GM23248 (cell line): ENCODE data around the gene BRINP1. TPM values are rescaled to one million over a fixed set of nuclear protein-coding genes. Genes with fewer than 3 reads are reported as not detected.

Experiments
- DNase-seq: peaks from one replicate; pipeline ENCODE4 v3.0.0-alpha.2; 2015
- H2AFZ ChIP-seq: fragments of 200-600 bp; sonication (generic); 2 replicates; pipeline ENCODE4 v1.6.1; 2016; ENCODE audit warnings: antibody characterized with exemption
- H3F3A ChIP-seq: fragments of 200-600 bp; sonication (generic); 2 replicates; pipeline ENCODE4 v1.6.1; 2016; ENCODE audit warnings: mild to moderate bottlenecking, antibody characterized with exemption, mixed run types; ENCODE audit not compliant: insufficient read depth
- H3K27ac ChIP-seq: fragments of 200-600 bp; sonication (generic); 2 replicates; pipeline ENCODE4 v1.5.1; 2016; ENCODE audit warnings: mild to moderate bottlenecking
- H3K27me3 ChIP-seq: fragments of 200-600 bp; sonication (generic); replicated peaks from 2 replicates; pipeline ENCODE4 v1.6.1; 2016; ENCODE audit warnings: mild to moderate bottlenecking; ENCODE audit not compliant: insufficient read depth
- H3K36me3 ChIP-seq: fragments of 200-600 bp; sonication (generic); 2 replicates; pipeline ENCODE4 v1.6.1; 2016; ENCODE audit warnings: low read depth, mild to moderate bottlenecking
- H3K4me1 ChIP-seq: fragments of 200-600 bp; sonication (generic); 2 replicates; pipeline ENCODE4 v1.6.1; 2016; ENCODE audit warnings: mild to moderate bottlenecking; ENCODE audit not compliant: insufficient read depth
- H3K4me2 ChIP-seq: fragments of 200-600 bp; sonication (generic); one replicate; pipeline ENCODE4 v1.6.1; 2016; ENCODE audit warnings: mild to moderate bottlenecking; ENCODE audit not compliant: unreplicated experiment
- H3K4me3 ChIP-seq: fragments of 200-600 bp; sonication (generic); 2 replicates; pipeline ENCODE4 v1.5.1; 2016; ENCODE audit warnings: mild to moderate bottlenecking
- H3K79me2 ChIP-seq: fragments of 200-600 bp; sonication (generic); 2 replicates; pipeline ENCODE4 v1.6.1; 2016; ENCODE audit warnings: mild to moderate bottlenecking; ENCODE audit not compliant: insufficient read depth
- H3K9ac ChIP-seq: fragments of 200-600 bp; sonication (generic); 2 replicates; pipeline ENCODE4 v1.6.1; 2016; ENCODE audit warnings: mild to moderate bottlenecking
- H3K9me2 ChIP-seq: fragments of 200-600 bp; sonication (generic); 2 replicates; pipeline ENCODE4 v1.6.1; 2016; ENCODE audit warnings: mixed run types, mild to moderate bottlenecking, moderate library complexity; ENCODE audit not compliant: insufficient read depth
- H3K9me3 ChIP-seq: fragments of 200-600 bp; sonication (generic); one replicate; pipeline ENCODE4 v1.6.1; 2017; ENCODE audit warnings: low read depth
- H4K20me1 ChIP-seq: fragments of 200-600 bp; sonication (generic); 2 replicates; pipeline ENCODE4 v1.6.0; 2016; ENCODE audit not compliant: insufficient read depth
- EZH2 ChIP-seq: fragments of 200-600 bp; sonication (generic); IDR thresholded peaks from 2 replicates; pipeline ENCODE4 v1.6.1; 2018; ENCODE audit warnings: antibody characterized with exemption, mild to moderate bottlenecking; ENCODE audit not compliant: insufficient read depth, poor library complexity, severe bottlenecking
- EZH2phosphoT487 ChIP-seq: fragments of 200-600 bp; sonication (generic); IDR thresholded peaks from 2 replicates; pipeline ENCODE4 v1.6.1; 2018; ENCODE audit warnings: antibody characterized with exemption, moderate library complexity, mild to moderate bottlenecking, low read depth; ENCODE audit not compliant: insufficient read depth
- WGBS, 2 experiments: methylation state at CpG; one replicate each; pipeline ENCODE4 v1.1.6; 2015 to 2017; ENCODE audit warnings: low lambda C conversion rate in 2 of 2, low coverage in 1 of 2; ENCODE audit errors: missing lambda C conversion rate in 2 of 2; 5-methylcytosine and 5-hydroxymethylcytosine counted together
- in situ Hi-C: fragments of 300-500 bp; cut with MboI; formaldehyde crosslinking; loops from 2 replicates; pipeline ENCODE4 v1.15.0; 2020
- polyA plus RNA-seq: library from polyadenylated mRNA; unstranded; fragments of >200 nt; fragmentation: Nextera tagmentation; extraction: Ambion mirVana; gene quantifications from 2 replicates; pipeline ENCODE4 v1.2.1, GENCODE V29; 2016
- total RNA-seq: library from RNA; depleted of rRNA; stranded (reverse); fragments of >200 nt; shearing (Covaris generic); gene quantifications from 2 replicates; pipeline ENCODE4 v1.2.3, GENCODE V29; 2014

The BRINP1 gene
- total and polyA plus RNA-seq, 2 experiments from 2014 or later = 6.0 to 9.0 TPM

DNA sequence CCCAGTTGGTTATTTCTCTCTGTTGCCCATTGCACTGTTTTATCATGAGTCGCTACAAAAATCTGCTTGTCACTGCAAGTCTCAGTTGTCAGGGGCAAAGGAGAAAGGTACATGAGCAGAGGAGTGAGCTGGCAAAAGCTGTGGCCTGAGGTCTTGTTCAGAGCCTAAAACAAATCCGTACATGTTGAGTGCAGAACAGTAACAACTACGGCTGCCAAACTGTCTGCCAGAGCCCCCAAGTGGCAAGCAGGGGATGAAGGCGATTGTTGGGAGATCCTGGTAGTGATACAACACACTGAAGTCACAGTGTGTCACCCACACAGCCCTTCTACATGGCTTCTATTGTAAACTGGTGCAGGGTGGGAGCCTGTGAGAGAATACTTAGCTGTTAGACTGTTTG lies 50.9 kb downstream of the BRINP1 start:
- Histone ChIP-seq H3K79me2 (no peaks in the 10 kb centered on the region), H3K9me3 (no peaks in the 10 kb centered on the region), H3K9me2 (no peaks in the 10 kb centered on the region), H4K20me1 (no peaks in the 10 kb centered on the region), H3K4me2 (no peak overlapping the region), H3K36me3 (no peaks in the 10 kb centered on the region), H3K9ac (no peak overlapping the region), H3K27me3 (no peaks in the 10 kb centered on the region), H3K27ac (no peak overlapping the region), H3K4me1 (peaks cover 9% of the 10 kb centered on the region; the same call in 1 of the 2 replicates), H2AFZ (no peak overlapping the region), H3F3A (no peaks in the 10 kb centered on the region), H3K4me3 (no peak overlapping the region)
- no peak for DNase-seq
- in situ Hi-C loops = no loop called here
- WGBS, 2 experiments = 14 to 17% methylated on average over 4 of the region's 4 CpGs
- no peak for TF ChIP-seq EZH2
- no peak for TF ChIP-seq EZH2phosphoT487

DNA sequence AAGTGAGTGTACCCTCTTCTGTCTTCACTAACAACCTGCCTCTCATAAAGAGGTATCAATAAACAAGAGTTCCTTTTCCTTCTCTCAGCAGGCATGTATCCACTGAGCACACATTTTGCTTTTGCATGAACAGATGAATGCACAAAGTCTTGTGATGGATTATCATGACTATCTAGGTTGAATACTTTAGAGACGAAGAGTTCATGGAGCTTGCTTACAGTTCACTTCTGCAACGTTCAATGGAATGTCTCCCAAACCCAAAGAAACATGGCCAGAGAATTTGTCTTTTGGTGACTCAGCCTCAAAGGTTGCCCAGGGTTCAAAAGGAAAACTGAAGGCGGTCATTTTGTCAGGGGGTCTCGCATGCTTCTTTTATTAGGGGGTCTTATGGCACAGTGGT lies 55.4 kb downstream of the BRINP1 start:
- no peaks in the 10 kb centered on the region for H4K20me1 ChIP-seq
- TF ChIP-seq EZH2 (no peak), EZH2phosphoT487 (no peak)
- H3K4me1 ChIP-seq = no peaks in the 10 kb centered on the region
- 0 out of 2 replicates have a peak, but pooled peaks cover 5% of the 10 kb centered on the region for H3K9me2 ChIP-seq
- no peak overlapping the region for H3K4me3 ChIP-seq
- H3K9ac ChIP-seq = no peak overlapping the region
- H3F3A ChIP-seq = no peaks in the 10 kb centered on the region
- H3K79me2 ChIP-seq = no peaks in the 10 kb centered on the region
- H3K27ac ChIP-seq = no peak overlapping the region
- no peak for DNase-seq
- H2AFZ ChIP-seq = no peak overlapping the region
- no peak overlapping the region for H3K4me2 ChIP-seq
- 27 to 29% methylated on average over 4 of the region's 4 CpGs for WGBS, 2 experiments
- in situ Hi-C loops = no loop called here
- H3K36me3 ChIP-seq = no peaks in the 10 kb centered on the region
- H3K9me3 ChIP-seq = no peaks in the 10 kb centered on the region
- H3K27me3 ChIP-seq = no peaks in the 10 kb centered on the region

DNA sequence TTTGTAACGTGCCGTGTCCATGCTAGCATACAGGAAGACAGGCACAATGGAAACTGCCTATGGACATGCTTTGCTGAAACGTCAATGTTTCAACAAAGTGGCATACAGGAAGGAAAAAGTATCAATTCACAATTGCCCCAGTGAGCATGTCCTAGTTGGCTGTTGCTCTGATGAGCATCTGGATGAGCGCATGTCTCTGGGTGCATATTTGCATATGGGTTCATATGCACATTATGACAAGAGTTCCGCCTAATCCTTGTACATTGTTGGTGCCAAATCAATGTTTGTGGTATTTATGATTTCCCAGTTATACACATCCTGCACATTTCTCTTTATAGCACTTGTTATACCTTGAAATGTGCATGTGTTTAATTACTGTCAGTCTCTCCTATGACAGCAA lies 58.5 kb downstream of the BRINP1 start:
- TF ChIP-seq EZH2phosphoT487 (no peak), EZH2 (no peak)
- H3K4me2 ChIP-seq = no peak overlapping the region
- H3K4me3 ChIP-seq = no peak overlapping the region
- H3K79me2 ChIP-seq = no peaks in the 10 kb centered on the region
- 27 to 28% methylated on average over 5 of the region's 5 CpGs for WGBS, 2 experiments
- H3K4me1 ChIP-seq = no peaks in the 10 kb centered on the region
- H3K9ac ChIP-seq = no peak overlapping the region
- no peaks in the 10 kb centered on the region for H3F3A ChIP-seq
- H3K36me3 ChIP-seq = no peaks in the 10 kb centered on the region
- DNase-seq = no peak
- H3K9me3 ChIP-seq = no peaks in the 10 kb centered on the region
- H2AFZ ChIP-seq = no peak overlapping the region
- 0 out of 2 replicates have a peak, but pooled peaks cover 5% of the 10 kb centered on the region for H3K9me2 ChIP-seq
- no peak overlapping the region for H3K27ac ChIP-seq
- no peaks in the 10 kb centered on the region for H3K27me3 ChIP-seq
- no peaks in the 10 kb centered on the region for H4K20me1 ChIP-seq
- in situ Hi-C loops = no loop called here

- WGBS, 2 experiments = 59 to 60% methylated on average over 5 of the region's 5 CpGs
- in situ Hi-C loops = no loop called here
- no peaks in the 10 kb centered on the region for H4K20me1 ChIP-seq
These were observed 61.8 kb downstream of the BRINP1 start for GRCh38 chr9:119307471-119307870.

GRCh38 chr9:119304555-119304954 lies 64.7 kb downstream of the BRINP1 start:
- H4K20me1 ChIP-seq = no peaks in the 10 kb centered on the region
- 18 to 26% methylated on average over 3 of the region's 3 CpGs for WGBS, 2 experiments
- no peak overlapping the region for H3K4me3 ChIP-seq
- in situ Hi-C loops = no loop called here
- TF ChIP-seq EZH2phosphoT487 = no peak
- TF ChIP-seq EZH2 = no peak
- H3K4me2 ChIP-seq = no peak overlapping the region
- H3K9ac ChIP-seq = no peak overlapping the region
- H3K79me2 ChIP-seq = no peaks in the 10 kb centered on the region
- H3F3A ChIP-seq = no peaks in the 10 kb centered on the region
- no peaks in the 10 kb centered on the region for H3K36me3 ChIP-seq
- H3K27me3 ChIP-seq = 0 out of 2 replicates have a peak, but pooled peaks cover 4% of the 10 kb centered on the region
- H2AFZ ChIP-seq = no peak overlapping the region
- no peak overlapping the region for H3K27ac ChIP-seq
- no peaks in the 10 kb centered on the region for H3K4me1 ChIP-seq
- no peaks in the 10 kb centered on the region for H3K9me3 ChIP-seq
- no peaks in the 10 kb centered on the region for H3K9me2 ChIP-seq
- DNase-seq = no peak

More at GRCh38 chr9:119307471-119307870, 61.8 kb downstream of the BRINP1 start:
- H3F3A ChIP-seq = no peaks in the 10 kb centered on the region
- H3K27ac ChIP-seq = no peak overlapping the region
- no peak overlapping the region for H3K4me2 ChIP-seq
- no peak overlapping the region for H2AFZ ChIP-seq
- 0 out of 2 replicates have a peak, but pooled peaks cover 4% of the 10 kb centered on the region for H3K9me2 ChIP-seq
- no peak for TF ChIP-seq EZH2phosphoT487
- TF ChIP-seq EZH2 = no peak
- no peaks in the 10 kb centered on the region for H3K36me3 ChIP-seq
- no peaks in the 10 kb centered on the region for H3K27me3 ChIP-seq
- H3K79me2 ChIP-seq = no peaks in the 10 kb centered on the region
- H3K4me1 ChIP-seq = no peaks in the 10 kb centered on the region
- no peak overlapping the region for H3K4me3 ChIP-seq
- no peak for DNase-seq
- no peak overlapping the region for H3K9ac ChIP-seq
- no peaks in the 10 kb centered on the region for H3K9me3 ChIP-seq
